Measurements from ENCODE around the gene TAF4B. TPM values are rescaled to one million over a fixed set of nuclear protein-coding genes. Genes with fewer than 3 reads are reported as not detected.

The TAF4B gene
- total and polyA plus RNA-seq, 2 experiments from 2014 or later = 1.4 TPM; not detected in 1

- Histone ChIP-seq H3K36me3 (replicated peaks; ENCODE audit: insufficient read depth, low read depth) (no peaks in the 10 kb centered on the region), H3K27ac (no peak overlapping the region), H3K4me3 (no peak overlapping the region), H4K20me1 (ENCODE audit: insufficient read depth, poor library complexity, severe bottlenecking) (no peaks in the 10 kb centered on the region), H3K9me3 (ENCODE audit: low read depth) (peaks cover 5% of the 10 kb centered on the region), H3K4me1 (ENCODE audit: insufficient read depth) (no peaks in the 10 kb centered on the region), H3K27me3 (no peaks in the 10 kb centered on the region), H2AFZ (no peak overlapping the region), H3K9me2 (replicated peaks; ENCODE audit: insufficient read depth) (no peaks in the 10 kb centered on the region), H3K79me2 (no peaks in the 10 kb centered on the region), H3K4me2 (no peak overlapping the region)
- TF ChIP-seq EZH2 (IDR thresholded peaks at IDR 0.05; ENCODE audit: borderline replicate concordance) = no peak
- TF ChIP-seq EZH2phosphoT487 (IDR thresholded peaks at IDR 0.05; ENCODE audit: low read depth, severe bottlenecking, unreplicated experiment) = no peak
- DNase-seq (ENCODE audit: low spot score) = no peak
These were observed 124.7 kb downstream of the TAF4B start for GRCh38 chr18:26350961-26351360.

- no peak overlapping the region for H2AFZ ChIP-seq
- no peaks in the 10 kb centered on the region for H3K36me3 ChIP-seq (replicated peaks; ENCODE audit: insufficient read depth, low read depth)
- no peak for DNase-seq (ENCODE audit: low spot score)
- H3K9me2 ChIP-seq (replicated peaks; ENCODE audit: insufficient read depth) = no peaks in the 10 kb centered on the region
- no peak for TF ChIP-seq CTCF (IDR thresholded peaks at IDR 0.05; ENCODE audit: poor library complexity)
- TF ChIP-seq EZH2phosphoT487 (IDR thresholded peaks at IDR 0.05; ENCODE audit: low read depth, severe bottlenecking, unreplicated experiment) = no peak
- TF ChIP-seq EZH2 (IDR thresholded peaks at IDR 0.05; ENCODE audit: borderline replicate concordance) = no peak
- H3K4me1 ChIP-seq (ENCODE audit: insufficient read depth) = no peaks in the 10 kb centered on the region
- H3K4me2 ChIP-seq = no peak overlapping the region
- WGBS (ENCODE audit: low lambda C conversion rate, missing lambda C conversion rate) = 95% methylated on average over 4 of the region's 4 CpGs
- no peaks in the 10 kb centered on the region for H3K9me3 ChIP-seq (ENCODE audit: low read depth)
- H3K79me2 ChIP-seq = no peaks in the 10 kb centered on the region
- no peak overlapping the region for H3K4me3 ChIP-seq
- H4K20me1 ChIP-seq (ENCODE audit: insufficient read depth, poor library complexity, severe bottlenecking) = no peaks in the 10 kb centered on the region
- H3K27me3 ChIP-seq = no peaks in the 10 kb centered on the region
- H3K27ac ChIP-seq = no peak overlapping the region
These were observed 130.0 kb downstream of the TAF4B start for GRCh38 chr18:26356045-26356785.

GRCh38 chr18:26357960-26358359 is 131.7 kb downstream of the TAF4B start:
- no peaks in the 10 kb centered on the region for H3K36me3 ChIP-seq (replicated peaks; ENCODE audit: insufficient read depth, low read depth)
- no peaks in the 10 kb centered on the region for H3K4me1 ChIP-seq (ENCODE audit: insufficient read depth)
- no peak overlapping the region for H3K4me3 ChIP-seq
- H3K9me3 ChIP-seq (ENCODE audit: low read depth) = no peaks in the 10 kb centered on the region
- no peaks in the 10 kb centered on the region for H3K9me2 ChIP-seq (replicated peaks; ENCODE audit: insufficient read depth)
- no peak overlapping the region for H2AFZ ChIP-seq
- H3K4me2 ChIP-seq = no peak overlapping the region
- no peak overlapping the region for H3K27ac ChIP-seq
- no peak for DNase-seq (ENCODE audit: low spot score)
- TF ChIP-seq EZH2phosphoT487 (IDR thresholded peaks at IDR 0.05; ENCODE audit: low read depth, severe bottlenecking, unreplicated experiment) = no peak
- TF ChIP-seq EZH2 (IDR thresholded peaks at IDR 0.05; ENCODE audit: borderline replicate concordance) = no peak
- no peak for TF ChIP-seq CTCF (IDR thresholded peaks at IDR 0.05; ENCODE audit: poor library complexity)
- H3K79me2 ChIP-seq = no peaks in the 10 kb centered on the region
- 100% methylated on average over 1 of the region's 1 CpG for WGBS (ENCODE audit: low lambda C conversion rate, missing lambda C conversion rate)
- H3K27me3 ChIP-seq = no peaks in the 10 kb centered on the region
- H4K20me1 ChIP-seq (ENCODE audit: insufficient read depth, poor library complexity, severe bottlenecking) = no peaks in the 10 kb centered on the region

GRCh38 chr18:26362021-26362420 is 135.8 kb downstream of the TAF4B start:
- no peak for TF ChIP-seq CTCF (IDR thresholded peaks at IDR 0.05; ENCODE audit: poor library complexity)
- TF ChIP-seq EZH2phosphoT487 (IDR thresholded peaks at IDR 0.05; ENCODE audit: low read depth, severe bottlenecking, unreplicated experiment) = no peak
- no peak for TF ChIP-seq EZH2 (IDR thresholded peaks at IDR 0.05; ENCODE audit: borderline replicate concordance)
- Histone ChIP-seq H3K4me2 (no peak overlapping the region), H3K4me1 (ENCODE audit: insufficient read depth) (no peaks in the 10 kb centered on the region), H3K27me3 (no peaks in the 10 kb centered on the region), H3K9me2 (replicated peaks; ENCODE audit: insufficient read depth) (no peaks in the 10 kb centered on the region), H3K4me3 (no peak overlapping the region), H3K27ac (no peak overlapping the region), H3K36me3 (replicated peaks; ENCODE audit: insufficient read depth, low read depth) (no peaks in the 10 kb centered on the region), H3K79me2 (no peaks in the 10 kb centered on the region), H2AFZ (no peak overlapping the region), H3K9me3 (ENCODE audit: low read depth) (no peaks in the 10 kb centered on the region), H4K20me1 (ENCODE audit: insufficient read depth, poor library complexity, severe bottlenecking) (no peaks in the 10 kb centered on the region)
- no peak for DNase-seq (ENCODE audit: low spot score)
